Ammon's horn (tissue), 1 donor: ENCODE results near the gene CABLES2.

ENCODE experiments used
- DNase-seq: peaks from one replicate; pipeline ENCODE4 v3.0.0-alpha.2; 2016; ENCODE audit warnings: low spot score

Gene CABLES2

DNA sequence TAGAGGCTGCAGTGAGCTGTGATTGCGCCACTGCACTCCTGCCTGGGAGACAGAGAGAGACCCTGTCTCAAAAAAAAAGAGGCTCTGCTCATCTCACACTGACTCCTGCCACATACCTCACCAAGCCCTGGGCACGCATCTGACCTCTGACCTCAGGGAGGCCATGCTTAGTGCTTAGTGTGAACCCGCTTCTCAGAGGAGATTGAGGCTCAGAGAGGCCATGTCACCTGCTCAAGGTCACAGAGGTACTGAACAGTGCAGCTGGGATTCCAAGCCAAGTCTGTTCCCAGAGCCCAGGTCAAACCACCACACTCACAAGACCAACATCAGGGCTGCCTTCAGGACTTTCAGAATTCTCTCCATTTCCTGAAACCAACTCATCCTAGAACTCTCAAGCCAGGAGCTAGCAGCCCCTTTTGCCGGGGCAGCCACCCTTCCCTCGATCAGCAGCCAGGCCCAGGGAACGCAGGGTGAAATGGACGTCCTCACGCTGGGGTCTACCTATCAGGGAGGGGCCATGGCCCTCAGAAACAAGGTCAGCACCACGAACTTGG is 2.9 kb downstream of the CABLES2 start:
- no peak for DNase-seq

DNA sequence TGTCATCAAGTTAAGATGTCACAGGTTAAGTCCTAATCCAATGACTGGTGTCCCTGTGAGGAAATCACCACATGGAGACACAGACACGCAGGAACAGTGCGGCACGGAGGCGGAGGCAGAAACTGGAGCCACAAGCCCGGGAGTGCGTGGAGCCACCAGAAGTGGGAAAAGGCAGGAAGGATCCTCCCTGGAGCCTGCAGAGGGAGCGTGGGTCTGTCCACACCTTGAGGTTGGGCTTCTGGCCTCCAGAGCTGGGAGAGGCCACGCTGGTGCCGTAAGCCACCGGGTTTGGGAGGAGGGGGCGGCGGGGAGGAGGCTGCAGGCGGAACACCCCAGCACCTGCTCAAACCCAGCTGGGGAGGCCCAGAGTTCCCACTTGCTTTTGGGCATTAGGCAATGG is 3.8 kb downstream of the CABLES2 start:
- no peak for DNase-seq

DNA sequence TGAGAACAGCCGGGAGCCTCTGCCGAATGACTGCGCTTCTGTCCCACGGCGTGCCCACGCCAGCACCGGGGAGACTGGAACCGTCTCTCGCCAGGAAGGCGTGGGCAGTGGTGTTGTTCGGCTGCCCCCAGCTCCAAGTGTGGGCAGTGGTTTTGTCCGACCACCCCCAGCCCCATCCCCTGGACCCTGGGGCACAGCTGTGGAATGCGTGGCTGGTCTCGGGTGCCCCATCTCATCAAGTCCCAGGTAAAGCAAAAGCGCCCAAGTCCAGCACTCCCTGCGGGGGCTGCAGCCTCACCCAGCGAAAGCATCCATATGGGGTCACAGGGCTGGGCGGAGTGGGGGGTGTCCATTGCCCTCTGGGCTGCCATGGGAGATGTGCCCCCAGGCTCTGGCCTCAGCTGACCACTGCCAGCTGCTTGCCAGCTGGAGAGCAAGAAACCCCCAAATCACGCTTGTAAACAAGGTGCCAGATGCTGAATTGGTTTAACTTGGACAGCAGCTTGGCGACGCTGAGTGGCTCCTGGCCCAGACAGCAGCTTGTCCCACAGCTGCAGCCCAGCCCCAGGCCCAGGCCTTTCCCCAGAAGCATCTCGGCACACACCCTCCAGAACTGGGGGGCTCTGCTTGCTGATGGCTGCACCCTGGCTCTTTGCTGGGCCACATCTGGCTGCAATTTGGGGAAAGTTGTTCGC is 4.5 kb downstream of the CABLES2 start:
- DNase-seq: no peak

DNA sequence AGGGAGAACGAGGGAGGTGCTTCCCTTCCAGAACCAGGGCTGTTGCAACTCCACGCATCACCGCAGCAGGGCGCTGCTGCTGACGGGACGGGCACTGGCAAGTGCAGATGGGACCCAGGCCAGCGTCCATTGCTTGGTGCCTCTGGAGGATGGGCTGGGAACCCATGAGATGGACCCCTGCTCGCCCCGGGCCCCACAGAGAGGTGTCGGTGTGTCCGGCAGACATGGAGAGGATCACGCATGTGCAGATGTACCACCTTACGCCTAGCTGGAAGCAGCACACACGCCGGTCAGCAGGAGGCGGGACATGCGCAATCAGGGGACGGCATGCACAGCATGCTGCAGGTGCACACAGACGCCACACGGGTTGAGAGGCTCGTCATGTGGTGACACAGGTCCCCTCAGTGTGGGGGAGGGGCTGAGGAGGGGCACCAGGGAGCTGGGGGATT is 5.7 kb downstream of the CABLES2 start:
- DNase-seq: no peak

DNA sequence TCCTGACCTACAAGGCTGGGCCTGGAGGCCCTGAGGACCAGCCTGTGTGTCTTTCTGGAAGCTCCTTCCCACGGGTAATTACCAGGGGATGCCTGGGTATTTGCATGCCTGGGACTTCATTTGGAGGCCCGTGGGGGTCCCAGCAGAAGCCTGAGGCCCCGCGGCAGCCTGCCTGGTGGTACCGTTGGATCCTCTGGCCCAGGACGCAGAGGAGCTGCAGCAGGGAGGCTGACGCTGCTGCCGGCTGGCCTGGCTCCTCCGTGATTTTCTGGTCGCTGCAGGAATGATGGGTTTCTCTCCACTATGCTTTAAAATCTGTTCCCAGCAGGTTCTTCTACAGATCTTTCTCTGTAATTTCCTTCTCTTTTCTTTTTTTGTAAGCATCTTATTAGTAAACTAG is 6.5 kb downstream of the CABLES2 start:
- no peak for DNase-seq

DNA sequence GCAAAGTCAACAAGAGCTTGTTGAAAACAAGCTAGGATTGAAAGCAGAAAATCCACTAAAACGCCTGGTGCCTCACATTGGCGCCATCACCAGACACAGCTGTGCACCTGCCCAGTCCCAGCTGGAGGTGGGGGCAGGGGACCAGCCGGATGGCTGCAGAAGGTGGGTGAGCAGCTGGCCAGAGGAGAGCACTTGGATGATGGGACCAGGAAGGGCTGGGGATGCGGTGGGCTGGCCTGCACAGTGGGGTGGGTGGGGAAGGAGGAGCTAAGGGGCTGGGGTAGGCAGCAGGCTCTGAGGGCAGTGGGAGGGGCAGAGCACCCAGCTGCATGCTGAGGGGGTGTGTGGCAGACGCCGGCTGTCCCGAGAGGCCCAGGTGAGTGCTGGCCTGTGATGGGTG is 7.1 kb downstream of the CABLES2 start:
- no peak for DNase-seq

DNA sequence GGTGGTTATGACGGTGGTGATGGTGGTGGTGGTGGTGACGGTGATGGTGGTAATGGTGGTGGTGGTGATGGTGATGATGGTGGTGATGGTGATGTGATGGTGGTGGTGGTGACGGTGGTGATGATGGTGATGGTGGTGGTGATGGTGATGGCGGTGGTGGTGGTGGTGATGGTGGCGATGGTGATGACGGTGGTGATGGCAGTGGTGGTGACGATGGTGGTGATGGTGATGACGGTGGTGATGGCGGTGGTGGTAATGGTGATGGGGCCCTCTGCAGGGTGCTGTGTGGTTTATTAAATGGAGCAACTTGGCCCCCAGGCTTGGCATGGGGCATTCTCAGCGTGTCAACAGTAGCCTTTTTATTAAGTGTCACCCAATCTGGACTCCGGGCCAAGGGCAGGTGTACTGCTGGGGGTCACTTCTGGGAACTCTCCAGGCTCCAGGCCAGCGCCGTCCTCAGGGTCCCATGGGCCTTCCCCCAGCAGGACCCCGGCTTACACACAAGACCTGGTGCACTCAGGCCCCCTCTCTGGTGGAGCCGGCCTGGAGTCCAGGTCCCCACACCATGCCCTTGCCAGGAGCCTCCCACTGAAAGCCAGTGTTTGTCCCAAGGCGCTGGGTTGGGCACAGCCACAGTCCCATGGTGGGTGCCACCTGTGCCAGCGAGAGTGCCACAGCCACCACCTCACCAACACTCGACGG is 8.8 kb downstream of the CABLES2 start:
- no peak for DNase-seq

DNA sequence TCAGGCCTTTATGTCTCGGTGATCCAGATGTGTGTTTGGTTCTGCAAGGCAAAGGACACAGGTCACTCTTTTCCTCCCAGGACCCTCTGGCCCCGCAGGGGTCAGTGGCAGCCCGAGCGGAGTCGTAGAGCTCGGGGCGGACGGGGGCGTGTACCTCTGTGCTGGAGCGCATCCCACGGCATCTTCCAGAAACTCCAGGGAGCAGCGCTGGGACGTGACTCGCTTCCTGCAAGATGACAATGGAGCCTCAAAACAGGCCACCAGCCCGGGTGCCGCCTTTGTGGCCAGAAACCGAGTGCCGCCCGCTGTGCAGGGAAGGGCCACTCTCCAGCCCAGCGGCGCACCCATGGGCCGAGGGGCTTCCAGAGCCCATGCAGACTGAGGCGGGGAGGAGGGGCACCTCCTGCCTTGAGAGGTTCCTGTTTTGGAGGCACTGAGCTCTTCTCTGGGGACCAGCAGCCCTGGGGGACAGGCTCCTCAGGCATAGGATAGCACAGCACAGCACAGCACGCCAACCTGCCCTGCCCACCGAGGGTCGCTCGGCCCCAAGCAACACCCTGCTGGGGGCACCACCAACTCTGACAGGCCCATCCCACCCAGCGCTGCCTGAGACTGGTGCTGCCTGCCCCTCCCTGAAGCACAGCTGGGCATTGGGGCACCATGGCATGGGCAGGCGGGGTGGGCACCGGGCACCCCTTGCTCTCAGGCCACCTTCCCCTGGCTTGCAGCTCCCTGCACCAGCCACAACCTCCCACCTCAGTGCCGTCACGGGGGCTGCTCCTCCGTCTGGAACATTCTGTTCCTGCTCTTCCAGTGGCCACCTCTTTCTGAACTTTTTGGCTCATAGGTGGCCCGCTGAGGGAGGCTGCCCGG is 10.5 kb downstream of the CABLES2 start:
- no peak for DNase-seq

DNA sequence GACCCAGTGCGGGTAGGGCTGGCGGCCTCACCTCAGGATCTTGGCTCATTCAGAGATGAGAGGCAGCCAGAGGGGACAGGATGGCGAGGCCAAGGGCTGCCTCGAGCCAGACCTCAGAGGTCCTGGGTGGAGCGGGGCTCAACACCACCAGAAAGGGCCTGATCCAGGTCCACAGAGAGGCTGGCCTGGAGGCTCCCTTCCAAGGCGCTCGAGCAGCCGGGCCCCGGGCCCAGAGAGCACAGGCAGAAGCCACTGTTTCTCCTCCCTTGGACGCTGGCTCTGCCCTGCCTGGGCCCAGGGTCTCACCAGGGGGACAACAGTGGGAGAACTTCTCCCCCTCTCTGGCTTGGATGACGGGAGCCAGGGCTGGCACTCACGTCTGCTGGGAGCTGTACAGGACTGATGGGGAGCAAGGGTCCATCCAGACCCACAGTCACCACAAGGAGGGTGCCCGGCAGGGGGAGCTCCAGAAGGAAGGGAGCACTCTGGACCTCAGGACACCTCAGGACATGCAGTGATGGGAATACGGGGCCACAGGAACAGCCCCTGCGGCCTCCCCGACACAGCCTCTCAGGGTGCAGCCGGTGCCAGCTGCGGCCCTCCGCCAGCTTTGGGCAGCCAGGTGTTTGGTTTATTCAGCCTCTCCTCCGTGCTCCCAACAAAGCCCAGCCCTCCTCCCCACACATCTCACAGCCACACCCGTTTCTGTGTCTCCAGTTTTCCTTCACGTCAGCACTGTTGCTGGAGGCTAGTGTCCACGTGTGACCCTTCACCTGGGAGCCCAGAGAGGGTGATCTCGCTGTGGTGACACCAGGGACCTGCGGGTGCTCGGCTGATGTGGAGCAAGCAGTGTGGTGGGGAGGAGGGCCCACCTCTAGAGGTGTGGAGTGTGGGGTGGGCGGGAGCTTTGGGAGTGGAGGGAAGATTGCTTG is 11.5 kb downstream of the CABLES2 start:
- no peak for DNase-seq

DNA sequence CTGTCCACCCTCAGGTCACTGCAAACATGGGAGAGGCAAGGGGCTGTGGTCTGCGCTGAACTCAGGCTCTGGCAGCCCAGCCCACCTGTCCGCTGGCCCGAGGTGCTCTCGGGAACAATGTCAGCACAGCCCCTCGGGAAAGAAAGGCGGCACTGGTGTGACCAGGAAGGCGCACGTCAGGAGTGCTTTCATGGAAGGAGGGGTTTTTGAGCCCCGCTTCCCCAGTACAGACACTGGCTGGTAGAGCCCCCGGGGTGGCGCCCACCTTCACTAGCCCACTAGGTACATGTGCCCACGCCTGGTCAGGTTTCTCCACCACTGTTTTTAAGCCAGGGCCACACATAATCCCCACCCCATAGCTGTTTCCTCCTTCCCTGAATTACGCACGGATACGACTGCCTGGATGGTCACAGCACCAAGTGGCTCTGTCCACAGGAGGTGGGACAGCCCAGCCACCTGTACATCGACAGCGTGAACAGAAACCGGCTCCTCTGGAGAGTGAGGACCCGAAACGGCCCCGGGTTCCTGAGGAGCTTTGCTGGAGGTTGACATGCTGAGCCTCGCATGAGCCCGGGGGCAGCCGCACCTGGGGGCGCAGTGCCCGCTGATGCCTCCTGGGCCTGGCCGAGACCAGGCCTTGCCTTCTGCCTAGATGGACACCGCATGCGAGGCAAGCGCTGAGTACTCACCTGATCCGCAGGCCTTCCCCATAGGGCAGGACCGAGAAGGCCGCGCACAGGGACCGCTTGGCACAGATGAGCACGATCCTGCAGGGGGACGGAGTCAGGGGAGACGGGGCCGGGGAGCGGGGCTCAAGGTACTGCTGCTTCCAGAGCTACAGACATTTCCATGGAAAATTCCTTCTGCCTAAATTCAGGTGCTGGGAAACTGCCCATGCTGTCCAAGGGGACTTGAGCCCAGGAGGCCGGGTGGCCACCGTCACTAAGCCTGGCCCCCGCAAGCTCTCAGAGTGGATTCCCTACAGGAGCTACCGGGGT is 12.5 kb downstream of the CABLES2 start:
- no peak for DNase-seq

DNA sequence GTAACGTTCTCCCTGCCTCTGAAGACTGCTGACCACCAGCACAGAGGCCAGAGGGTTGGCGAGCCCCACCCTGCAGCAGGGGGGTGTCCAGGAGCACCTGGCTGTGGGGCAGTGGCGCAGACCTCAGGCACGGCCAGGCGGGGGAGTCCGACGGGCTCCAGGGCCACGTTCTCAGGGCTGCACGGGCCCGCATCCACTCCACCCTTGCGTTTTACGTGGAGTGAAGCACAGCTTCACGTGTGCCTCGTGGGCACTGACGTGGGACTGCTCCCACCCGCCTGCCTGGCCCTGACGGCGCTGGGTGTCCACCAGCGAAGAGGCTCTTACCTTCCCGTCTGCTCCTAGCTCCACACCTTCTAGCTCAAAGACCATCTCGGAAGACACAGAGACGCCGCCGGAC is 13.3 kb downstream of the CABLES2 start:
- DNase-seq: no peak

DNA sequence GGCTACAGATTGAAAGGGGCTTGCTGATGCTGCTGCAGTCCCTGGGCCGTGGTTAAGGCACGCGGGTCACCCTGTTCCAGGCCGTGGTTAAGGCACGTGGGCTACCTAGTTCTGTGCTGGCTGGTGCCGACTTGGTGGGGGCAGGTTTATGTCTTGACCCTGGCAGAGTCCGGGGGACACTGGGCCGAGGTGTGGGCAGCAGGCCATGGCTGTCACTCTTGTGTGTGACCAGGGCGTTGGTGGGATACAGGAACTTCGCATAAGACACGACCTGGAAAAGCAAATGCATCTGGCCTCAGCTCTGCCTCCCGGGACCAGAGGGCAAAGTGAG is 13.8 kb downstream of the CABLES2 start:
- no peak for DNase-seq

DNA sequence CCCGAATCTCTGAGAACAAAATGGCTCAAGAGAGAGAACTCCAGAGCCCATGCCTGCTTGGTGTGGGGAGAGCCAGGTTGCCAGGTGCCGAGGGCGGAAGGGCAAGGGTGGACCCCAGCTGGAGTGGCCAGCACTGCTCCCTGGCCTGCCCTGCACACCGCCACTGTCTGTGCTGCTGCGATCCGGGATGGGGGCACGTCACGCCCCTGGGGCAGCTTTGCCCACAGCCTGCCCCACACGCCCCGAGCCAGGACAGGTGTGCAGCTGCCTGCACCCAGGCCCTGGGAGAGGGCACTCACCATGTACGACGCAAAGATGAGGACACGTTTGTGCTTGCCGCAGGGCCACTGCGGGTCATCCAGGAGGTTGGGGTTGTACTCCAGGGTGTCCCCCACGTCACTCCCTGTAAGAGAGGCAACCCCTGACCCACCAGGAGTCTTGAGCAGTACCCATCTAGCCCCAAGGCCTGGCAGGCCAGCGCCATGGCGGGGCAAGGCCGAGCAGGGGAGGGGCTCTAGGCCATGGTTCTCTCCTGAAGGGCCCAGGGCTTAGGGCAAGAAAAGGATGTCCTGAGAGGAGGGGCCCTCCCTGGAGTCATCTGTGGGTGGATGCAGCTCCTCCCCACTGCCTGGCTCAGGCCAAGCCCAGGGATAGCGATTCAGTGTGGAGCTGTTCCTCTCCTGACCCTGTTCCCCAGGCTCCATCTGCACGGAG is 14.3 kb downstream of the CABLES2 start:
- no peak for DNase-seq

DNA sequence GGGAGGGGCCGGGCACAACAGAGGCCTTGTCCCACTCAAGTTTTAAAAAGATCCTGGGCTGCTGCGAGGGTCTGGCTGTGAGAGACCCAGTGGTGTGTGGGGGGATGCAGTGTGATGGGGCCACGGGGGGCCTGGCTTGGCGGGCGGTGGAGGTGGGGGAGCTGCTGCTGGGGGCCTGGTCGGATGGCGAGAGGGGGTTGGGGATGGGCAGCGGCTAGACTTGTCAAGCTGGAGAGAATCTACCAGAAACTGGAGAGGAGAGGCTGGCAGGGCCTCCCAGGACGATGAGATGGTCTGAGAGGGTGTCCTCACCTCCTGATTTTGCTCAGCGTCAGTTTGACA is 15.0 kb downstream of the CABLES2 start:
- no peak for DNase-seq

DNA sequence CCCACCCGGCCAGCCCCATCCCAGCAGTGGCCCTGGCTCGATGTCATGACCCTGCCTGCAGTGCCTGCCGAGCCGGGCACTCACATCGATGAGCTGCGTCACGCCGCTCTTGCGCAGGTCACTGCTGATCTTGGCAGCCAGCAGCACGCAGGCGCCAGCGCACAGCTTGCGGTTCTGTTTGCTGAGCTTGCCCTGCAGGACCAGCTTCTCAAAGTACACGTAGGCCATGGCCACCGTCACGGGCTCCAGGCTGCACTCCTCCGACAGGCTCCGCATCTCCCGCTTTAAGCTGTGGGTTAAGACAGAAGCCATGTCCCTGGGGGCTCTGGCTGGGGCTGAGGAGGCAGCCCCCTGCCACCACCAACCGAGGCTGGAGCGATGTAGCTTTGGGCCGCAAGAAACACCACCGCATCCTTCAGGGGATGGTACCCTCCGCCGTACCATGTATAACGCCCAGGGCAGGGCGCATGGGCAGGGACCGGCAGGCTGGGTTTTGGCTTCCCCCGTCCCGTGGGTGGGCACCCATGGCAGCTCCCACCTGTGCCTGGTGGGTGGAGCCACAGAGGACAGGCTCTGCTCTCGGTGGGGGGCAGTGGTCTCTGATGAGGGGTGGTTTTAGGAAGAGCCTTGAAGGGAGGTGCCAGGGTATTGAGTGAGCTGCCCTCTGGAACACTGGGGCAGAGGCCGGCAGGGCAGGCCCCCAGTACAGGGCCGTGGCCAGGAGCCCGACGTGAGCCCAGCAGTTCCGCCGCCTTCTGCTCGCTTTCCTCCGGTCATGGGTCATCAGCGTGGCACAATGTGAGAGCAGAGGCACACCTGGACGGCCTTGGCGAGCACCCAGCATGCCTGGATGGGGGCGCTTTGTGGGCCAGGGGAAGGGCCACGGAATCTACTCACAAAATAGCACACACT is 15.7 kb downstream of the CABLES2 start:
- DNase-seq: no peak

DNA sequence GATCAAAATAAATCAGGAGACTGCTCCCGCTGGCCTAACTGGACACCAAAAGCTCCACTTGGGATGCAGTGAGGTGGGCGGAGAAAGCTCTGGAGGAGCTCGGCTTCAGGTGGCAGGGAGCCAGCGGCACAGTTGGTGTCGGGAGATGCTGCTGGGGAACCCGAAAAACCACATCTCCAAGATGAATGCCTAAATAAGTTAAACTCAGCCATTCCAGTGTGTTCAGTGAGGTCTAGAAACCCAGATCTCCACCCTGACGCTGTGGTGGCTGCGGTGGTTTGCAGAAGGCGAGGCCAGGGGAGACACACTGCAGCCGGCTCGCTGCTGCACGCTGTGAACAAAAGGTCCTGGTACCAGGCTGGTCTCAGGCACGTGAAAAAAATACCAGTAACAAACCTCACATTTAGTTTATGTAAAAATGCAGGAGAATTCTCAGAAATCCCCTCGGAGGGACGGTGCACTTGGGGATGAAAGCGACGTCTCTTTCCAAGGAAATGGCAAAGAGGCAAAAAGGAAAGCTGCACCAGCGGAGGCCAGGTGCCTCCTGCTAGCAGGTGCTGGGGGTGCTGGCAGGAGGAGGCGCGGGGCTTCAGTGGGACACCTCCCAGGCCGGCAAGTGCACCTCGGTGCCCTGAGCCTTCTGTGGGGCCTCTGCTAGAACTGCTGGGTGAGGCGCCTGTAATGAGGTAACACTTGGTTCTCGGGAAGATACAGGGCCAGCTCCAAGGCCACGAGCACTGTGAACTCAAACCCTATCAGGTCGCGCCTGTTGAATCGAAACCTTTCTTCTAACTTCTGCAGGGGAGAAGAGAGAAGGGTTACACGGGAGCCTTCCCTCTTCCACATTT is 16.5 kb downstream of the CABLES2 start:
- DNase-seq: no peak

DNA sequence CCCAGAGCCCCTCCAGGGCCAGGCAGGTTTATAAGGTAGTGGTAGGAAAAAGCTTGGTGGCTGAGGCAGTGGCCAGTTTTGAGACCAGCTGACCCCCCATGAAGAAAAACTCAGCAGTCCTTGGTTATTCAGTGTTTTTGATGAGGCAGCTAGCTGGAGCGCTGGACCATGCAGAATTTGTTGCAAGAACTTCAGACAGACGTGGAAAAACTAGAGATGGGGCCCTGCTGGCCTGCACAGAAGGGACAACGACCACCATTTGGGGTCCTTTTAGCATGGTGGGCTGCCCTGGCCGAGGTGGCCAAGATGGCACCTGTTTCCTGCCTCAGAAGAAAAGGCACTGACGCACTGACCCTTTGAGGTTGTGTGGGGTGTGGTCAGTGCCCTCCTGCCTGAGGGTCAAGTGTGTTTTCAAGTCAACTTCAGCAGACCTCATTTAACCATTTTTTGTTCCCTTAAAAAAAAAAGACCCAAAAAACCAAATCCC is 17.4 kb downstream of the CABLES2 start:
- no peak for DNase-seq
